Heart left ventricle (tissue), 16 donors: ENCODE results near the gene RIMS1. TPM values are rescaled to one million over a fixed set of nuclear protein-coding genes. Genes with fewer than 3 reads are reported as not detected.

Experiments used
- ATAC-seq, 4 donors: fragments of 200-7000 bp; cut with Tn5 transposase; one replicate each; pipeline ENCODE4 v1.9.1; 2020 to 2022; ENCODE audit warnings: moderate library complexity in 4 of 4, mild to moderate bottlenecking in 3 of 4, moderate number of reproducible peaks in 1 of 4
- DNase-seq, 5 donors: peaks; one replicate each; pipeline ENCODE4 v3.0.0-alpha.2; 2020
- H3K27ac ChIP-seq, 12 donors: fragments of 200-600 bp; sonication (generic) in 4 of 12; one replicate each; pipeline versions ENCODE4 v1.5.0 to v1.8.0; 2016 to 2022; ENCODE audit warnings: mild to moderate bottlenecking in 2 of 12
- H3K27me3 ChIP-seq, 9 donors: fragments of 200-600 bp; sonication (generic) in 2 of 9; one replicate each; pipeline versions ENCODE4 v1.5.1 to v1.8.0; 2016 to 2022; ENCODE audit warnings: mild to moderate bottlenecking in 3 of 9
- H3K36me3 ChIP-seq, 9 donors: fragments of 200-600 bp; sonication (generic) in 2 of 9; one replicate each; pipeline versions ENCODE4 v1.5.0 to v1.8.0; 2018 to 2022; ENCODE audit warnings: mild to moderate bottlenecking in 2 of 9
- H3K4me1 ChIP-seq, 12 donors: fragments of 200-600 bp; sonication (generic) in 4 of 12; one replicate each; pipeline versions ENCODE4 v1.5.0 to v1.8.0; 2016 to 2022; ENCODE audit warnings: mild to moderate bottlenecking in 3 of 12
- H3K4me3 ChIP-seq, 12 donors: fragments of 200-600 bp; sonication (generic) in 4 of 12; one replicate each; pipeline versions ENCODE4 v1.5.0 to v1.8.0; 2017 to 2022; ENCODE audit warnings: mild to moderate bottlenecking in 9 of 12, moderate library complexity in 4 of 12
- H3K9me3 ChIP-seq, 12 donors: fragments of 200-600 bp; sonication (generic) in 4 of 12; one replicate each; pipeline versions ENCODE4 v1.5.0 to v1.8.0; 2016 to 2022; ENCODE audit warnings: mild to moderate bottlenecking in 1 of 12
- POLR2A ChIP-seq, 2 donors: fragments of 450-650 bp; IDR thresholded peaks; one replicate each; pipeline ENCODE4 v1.6.1; 2017; ENCODE audit warnings: antibody characterized with exemption in 2 of 2, mild to moderate bottlenecking in 2 of 2, moderate library complexity in 2 of 2
- WGBS, 4 donors: extraction: QIAGEN DNeasy Blood & Tissue Kit in 2 of 4; methylation state at CpG; one replicate each; pipeline versions ENCODE4 v1.1.5 to v1.1.7; 2013 to 2018; 5-methylcytosine and 5-hydroxymethylcytosine counted together
- intact Hi-C, 10 donors: fragments of 100-400 bp; cut with DNase I; formaldehyde crosslinking; loops; one replicate each; pipeline versions ENCODE4 v1.11.1 to v1.14.2; 2022
- polyA plus RNA-seq, 2 donors: library from polyadenylated mRNA; stranded (reverse); fragments of 200-250 nt; gene quantifications; one replicate each; pipeline ENCODE4 v1.2.3, GENCODE V29; 2013
- total RNA-seq, 9 donors: library from RNA; depleted of rRNA in 2 of 9; stranded (reverse); fragments of >200 nt in 2 of 9; fragmentation: NEBNext Ultra II Directional in 3 of 9; extraction: Animal tissue kit (Norgen Biotek cat#: 25700) in 3 of 9; gene quantifications; one replicate each; pipeline versions ENCODE4 v1.1.0 to v1.2.4, GENCODE V29; 2016 to 2023
- TF ChIP-seq, protein P1 (sequence below), 12 donors: fragments of 200-600 bp; sonication (generic) in 4 of 12; IDR thresholded peaks; one replicate each; pipeline versions ENCODE4 v1.5.0 to v1.8.0; 2018 to 2022; ENCODE audit warnings: antibody characterized with exemption in 12 of 12, mild to moderate bottlenecking in 5 of 12
- donor health status: ischemic (EF 13 %, LVEDD 7.1; RV severe dilation, severe dysfunction).
- donor health status: healthy with polysubstance abuse.
- donor health status: DM: no; HTN: yes; CAD: no.
- donor health status: DM: no; HTN: no; CAD: no.
- donor health status: ischemic (EF 25% LVEDD 6.9; RV normal size, moderate dysfunction).
- donor health status: ischemic (EF 25% LVEDD 5.7; RV mildly dilated, moderate dysfunction).
- donor health status: healthy.
- donor health status: DM: yes; HTN: yes; CAD: no.
- donor health status: ischemic (EF 35%, LVEDD 5.7; RV mildly dilated, moderate dysfunction).
- donor health status: nonischemic (EF 11% LVEDD 7.7; RV severe dilation, severe dysfunction).
- donor health status: DM: yes; HTN: yes; CAD: no.
- donor health status: PGD.
- donor health status: ischemic (EF 29% LVEDD 5.4; RV normal size, mild dysfunction).
- donor health status: nonischemic (EF 23%, LVEDD 6.1; RV moderate dilation, normal function).

RIMS1 gene
- total and polyA plus RNA-seq, 11 donors = 0.11 to 3.2 (median 1.1) TPM; not detected in 4

DNA sequence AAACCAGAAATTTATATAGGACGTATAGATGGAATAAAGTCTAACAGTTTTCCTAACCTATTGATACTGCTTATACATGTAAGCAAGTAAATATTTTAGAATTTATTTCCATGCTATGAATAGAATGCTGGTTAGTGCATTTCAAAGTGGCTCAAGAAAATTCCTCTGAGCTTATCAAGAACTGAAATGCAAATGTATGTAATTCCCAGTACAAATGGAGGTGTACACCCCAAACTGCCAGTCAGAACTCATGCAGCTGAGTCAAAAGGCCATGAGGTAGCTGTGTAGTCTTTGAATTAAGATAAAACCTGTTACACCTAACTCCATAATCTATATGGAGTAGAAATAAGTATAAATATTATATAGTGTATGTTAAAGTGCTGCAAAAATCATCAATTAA, 503.3 kb downstream of the RIMS1 start:
- Histone ChIP-seq H3K27me3 (no peaks in the 10 kb centered on the region), H3K27ac (no peak overlapping the region), H3K9me3 (no peaks in the 10 kb centered on the region), H3K4me1 (no peaks in the 10 kb centered on the region), H3K4me3 (no peak overlapping the region), H3K36me3 (no peaks in the 10 kb centered on the region)
- no peak for TF ChIP-seq POLR2A (IDR thresholded peaks at IDR 0.05)
- TF ChIP-seq, protein P1, sequence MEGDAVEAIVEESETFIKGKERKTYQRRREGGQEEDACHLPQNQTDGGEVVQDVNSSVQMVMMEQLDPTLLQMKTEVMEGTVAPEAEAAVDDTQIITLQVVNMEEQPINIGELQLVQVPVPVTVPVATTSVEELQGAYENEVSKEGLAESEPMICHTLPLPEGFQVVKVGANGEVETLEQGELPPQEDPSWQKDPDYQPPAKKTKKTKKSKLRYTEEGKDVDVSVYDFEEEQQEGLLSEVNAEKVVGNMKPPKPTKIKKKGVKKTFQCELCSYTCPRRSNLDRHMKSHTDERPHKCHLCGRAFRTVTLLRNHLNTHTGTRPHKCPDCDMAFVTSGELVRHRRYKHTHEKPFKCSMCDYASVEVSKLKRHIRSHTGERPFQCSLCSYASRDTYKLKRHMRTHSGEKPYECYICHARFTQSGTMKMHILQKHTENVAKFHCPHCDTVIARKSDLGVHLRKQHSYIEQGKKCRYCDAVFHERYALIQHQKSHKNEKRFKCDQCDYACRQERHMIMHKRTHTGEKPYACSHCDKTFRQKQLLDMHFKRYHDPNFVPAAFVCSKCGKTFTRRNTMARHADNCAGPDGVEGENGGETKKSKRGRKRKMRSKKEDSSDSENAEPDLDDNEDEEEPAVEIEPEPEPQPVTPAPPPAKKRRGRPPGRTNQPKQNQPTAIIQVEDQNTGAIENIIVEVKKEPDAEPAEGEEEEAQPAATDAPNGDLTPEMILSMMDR (IDR thresholded peaks at IDR 0.05) = no peak
- no peak for ATAC-seq
- intact Hi-C loops = no loop called here
- 95 to 97% (median 96%) methylated on average over 1 of the region's 1 CpG for WGBS, 4 donors
- DNase-seq = no peak

DNA sequence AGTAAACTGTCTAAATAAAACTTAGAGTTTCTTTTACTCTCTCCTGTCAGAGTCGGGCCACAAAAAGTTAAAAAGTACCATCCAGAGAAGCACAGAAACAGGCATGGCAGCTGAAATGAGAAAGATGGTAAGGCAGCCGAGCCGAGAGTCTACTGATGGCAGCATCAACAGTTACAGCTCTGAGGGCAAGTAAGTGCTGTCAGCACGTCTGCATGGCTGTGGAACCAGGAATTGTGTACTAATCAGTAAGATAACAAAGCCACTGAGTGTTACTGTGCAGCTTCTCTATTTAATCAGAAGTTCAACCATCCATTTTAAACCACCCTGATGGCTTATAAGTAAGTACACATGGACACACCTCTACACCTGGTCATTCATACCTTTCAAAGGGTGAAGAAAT, 504.2 kb downstream of the RIMS1 start:
- TF ChIP-seq, protein P1 (IDR thresholded peaks at IDR 0.05) = no peak
- no peak for TF ChIP-seq POLR2A (IDR thresholded peaks at IDR 0.05)
- Histone ChIP-seq H3K9me3 (no peaks in the 10 kb centered on the region), H3K36me3 (no peaks in the 10 kb centered on the region), H3K4me3 (no peak overlapping the region), H3K27me3 (no peaks in the 10 kb centered on the region), H3K4me1 (no peaks in the 10 kb centered on the region), H3K27ac (no peak overlapping the region)
- WGBS, 4 donors = 17 to 21% (median 19%) methylated on average over 4 of the region's 4 CpGs
- ATAC-seq (no peak), DNase-seq (no peak)
- intact Hi-C loops = no loop called here

DNA sequence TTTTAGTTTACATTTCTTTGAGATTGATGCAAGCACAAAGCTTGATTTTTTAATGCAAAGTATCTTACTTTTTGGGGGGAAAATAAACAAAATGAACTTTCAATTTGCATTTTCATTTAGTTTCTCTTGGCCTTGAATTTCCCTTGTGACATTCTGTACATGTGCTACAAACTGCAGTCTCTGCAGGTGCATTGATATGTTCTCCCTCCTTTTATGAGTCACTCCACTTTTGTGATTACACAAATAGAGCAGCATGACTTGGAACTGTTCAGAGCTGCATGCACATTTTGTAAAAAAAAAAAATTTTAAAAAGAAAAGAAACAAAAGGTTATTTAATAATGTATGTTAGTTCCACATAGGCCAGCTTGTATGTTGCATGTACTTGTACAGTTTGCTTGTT, 515.5 kb downstream of the RIMS1 start:
- Histone ChIP-seq H3K36me3 (no peaks in the 10 kb centered on the region), H3K27ac (no peak overlapping the region), H3K9me3 (no peaks in the 10 kb centered on the region), H3K27me3 (no peaks in the 10 kb centered on the region), H3K4me3 (no peak overlapping the region), H3K4me1 (no peaks in the 10 kb centered on the region)
- ATAC-seq (no peak), DNase-seq (no peak)
- TF ChIP-seq, protein P1 (IDR thresholded peaks at IDR 0.05) = no peak
- TF ChIP-seq POLR2A (IDR thresholded peaks at IDR 0.05) = no peak
- intact Hi-C loops = no loop called here

DNA sequence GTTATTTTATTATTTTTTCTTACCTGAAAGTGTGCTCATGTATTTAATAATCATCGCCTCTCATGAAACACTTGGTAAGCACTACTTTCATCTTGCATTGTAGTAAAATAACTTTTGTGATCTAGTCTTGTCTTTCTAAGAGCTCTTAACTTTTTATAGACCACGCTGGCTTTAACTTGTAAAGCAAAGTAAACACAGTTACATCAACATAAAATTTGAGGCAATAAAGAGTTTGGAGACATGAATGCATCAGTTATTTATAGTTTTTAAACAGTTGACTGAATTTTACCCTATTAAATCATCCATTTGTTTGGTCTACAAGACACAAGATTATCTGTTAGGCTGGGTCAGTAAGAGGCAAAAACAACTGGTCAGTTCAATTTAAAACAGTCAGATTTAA, 517.1 kb downstream of the RIMS1 start:
- Histone ChIP-seq H3K27ac (no peak overlapping the region), H3K27me3 (peaks cover 0 to 10% (median 0%) of the 10 kb centered on the region in 9 donors), H3K9me3 (no peaks in the 10 kb centered on the region), H3K4me3 (no peak overlapping the region), H3K4me1 (no peaks in the 10 kb centered on the region), H3K36me3 (no peaks in the 10 kb centered on the region)
- DNase-seq (no peak), ATAC-seq (no peak)
- WGBS, 4 donors = 78 to 87% (median 83%) methylated on average over 2 of the region's 2 CpGs
- TF ChIP-seq, protein P1 (IDR thresholded peaks at IDR 0.05) = no peak
- no peak for TF ChIP-seq POLR2A (IDR thresholded peaks at IDR 0.05)
- intact Hi-C loops = no loop called here
